RPMI8226 (cell line): Measurements from ENCODE around the gene MYO5A.

ENCODE experiments used
- DNase-seq: peaks from one replicate; pipeline ENCODE4 v3.0.0-alpha.2; 2015

The MYO5A gene

DNA sequence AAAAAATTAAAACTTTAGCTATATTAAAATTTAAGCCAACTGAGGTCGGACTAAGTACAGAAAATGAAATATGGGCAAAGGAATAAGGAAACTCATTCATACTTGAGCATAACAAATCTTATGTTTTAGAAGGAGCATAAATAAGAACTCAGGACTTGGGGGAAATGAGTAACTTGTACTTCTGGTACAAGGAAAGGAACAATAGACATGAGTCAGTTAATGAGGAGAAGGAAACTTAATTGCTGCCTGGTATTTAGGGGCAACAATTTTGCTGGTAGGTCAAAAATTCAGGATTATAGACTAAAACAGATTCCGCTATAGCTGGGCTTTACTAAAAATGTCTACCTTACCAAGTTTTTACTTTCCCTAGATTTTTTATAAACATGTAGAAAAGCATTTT, 113.1 kb downstream of the MYO5A start:
- DNase-seq, result no peak

- no peak for DNase-seq
These were observed 113.7 kb downstream of the MYO5A start for GRCh38 chr15:52414936-52415335.

- DNase-seq, result peak; percentile 33
These were observed 119.9 kb downstream of the MYO5A start for GRCh38 chr15:52408823-52409222.

DNA sequence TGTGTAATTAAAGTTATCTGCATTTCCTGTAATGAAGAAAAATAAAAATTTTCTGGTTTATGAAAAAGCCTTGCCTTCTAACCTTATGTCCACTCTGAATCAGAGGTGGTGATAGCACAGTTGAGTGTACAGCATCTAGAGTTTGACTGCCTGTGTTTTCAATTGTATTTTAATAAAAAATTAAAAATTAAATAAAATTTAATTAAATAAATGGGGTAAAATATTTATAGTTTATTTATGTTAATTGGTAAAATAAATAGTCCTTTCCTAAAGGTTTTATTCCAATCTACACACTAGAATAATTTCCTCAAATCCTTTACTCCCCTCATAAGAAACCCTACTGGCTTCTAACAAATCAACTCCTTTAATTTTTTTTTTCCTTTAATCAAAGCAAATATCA, 121.3 kb downstream of the MYO5A start:
- DNase-seq, result no peak

DNA sequence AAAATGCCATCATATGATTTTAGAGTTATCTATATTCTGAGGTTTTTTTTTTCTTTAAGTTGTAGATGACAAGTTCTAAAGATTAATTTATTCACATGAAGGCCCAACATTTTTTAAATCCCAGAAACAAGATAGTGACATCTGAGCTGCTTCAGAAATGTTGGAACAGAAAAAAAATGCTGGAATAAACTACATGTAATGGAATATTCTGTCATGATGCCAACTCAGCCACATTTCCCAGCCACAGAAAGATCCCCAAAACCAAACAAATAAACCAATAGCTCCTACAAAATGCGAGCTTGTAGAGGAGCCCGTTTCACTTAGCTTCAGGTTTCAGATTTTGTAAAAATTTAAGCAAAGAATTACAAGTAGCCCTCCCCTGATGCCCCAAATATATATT, 122.1 kb downstream of the MYO5A start:
- DNase-seq, result no peak

DNA sequence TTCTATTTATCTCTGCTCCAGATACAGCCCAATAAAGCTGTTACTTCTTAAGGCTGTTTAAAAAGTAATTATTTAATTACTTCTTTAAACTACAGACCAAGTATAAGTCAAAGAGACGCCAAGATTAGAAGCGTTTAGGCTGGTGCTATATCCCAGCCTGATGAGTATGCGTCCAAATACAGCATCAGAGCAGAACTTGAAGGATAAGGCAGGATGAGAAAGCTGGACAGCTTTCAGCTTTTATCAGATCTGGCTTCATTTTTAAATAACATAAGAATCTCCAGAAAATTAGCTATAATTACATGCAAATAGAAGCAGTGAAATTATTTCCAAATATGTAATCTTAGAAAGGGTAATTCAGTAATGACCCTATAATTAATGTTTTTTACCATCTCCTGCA, 122.8 kb downstream of the MYO5A start:
- DNase-seq, result no peak

GRCh38 chr15:52397118-52397517, 131.6 kb downstream of the MYO5A start:
- no peak for DNase-seq

GRCh38 chr15:52394118-52394517, 134.6 kb downstream of the MYO5A start:
- DNase-seq, result no peak

DNA sequence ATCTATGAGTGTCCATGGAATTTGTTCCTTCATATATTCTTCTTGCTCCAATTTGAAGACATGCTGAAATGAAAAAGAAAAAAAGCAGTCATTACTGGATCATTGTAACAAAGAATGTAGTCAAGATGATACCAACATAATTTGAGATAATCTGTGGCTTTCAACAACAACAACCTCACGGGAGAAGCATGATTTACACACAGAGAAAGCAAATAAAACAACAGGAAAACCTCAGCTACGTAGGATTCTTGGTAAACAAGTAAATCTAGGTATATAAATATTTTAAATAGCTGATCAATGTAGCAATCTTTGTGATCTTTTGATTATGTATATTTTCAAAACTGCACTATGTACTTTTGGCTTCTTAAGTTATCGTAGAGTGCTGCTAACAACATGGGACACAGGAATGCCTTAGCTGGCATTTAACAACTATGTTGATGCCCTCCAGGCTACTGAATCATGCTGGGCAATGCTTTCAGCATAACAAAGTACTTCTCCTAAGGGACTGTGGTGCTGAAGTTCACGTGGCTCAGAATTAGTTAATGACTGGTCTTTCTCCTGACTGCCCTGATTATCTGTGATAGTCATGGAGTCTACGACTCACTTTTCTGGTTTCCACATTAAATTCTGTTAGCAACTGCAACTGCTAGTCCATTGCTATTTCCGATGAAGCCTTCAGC, 136.5 kb downstream of the MYO5A start:
- no peak for DNase-seq

DNA sequence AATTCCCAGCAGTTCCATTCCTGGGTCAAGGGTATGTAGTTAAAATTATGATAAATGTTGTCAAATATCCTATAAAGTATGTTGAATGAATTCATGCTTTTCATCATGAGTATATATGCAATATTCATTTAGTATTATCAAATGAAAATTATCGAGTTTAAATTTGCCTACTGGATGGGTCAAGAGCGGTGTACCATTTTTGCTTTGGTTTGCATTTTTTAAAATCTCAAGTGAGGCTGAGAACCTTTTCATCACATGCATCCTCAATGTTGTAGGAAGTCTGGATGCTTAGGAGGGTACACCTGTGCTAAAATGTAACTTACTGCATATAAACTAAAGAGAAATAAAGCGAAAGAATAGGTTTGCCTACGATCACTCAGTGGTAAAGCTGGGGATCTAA, 137.6 kb downstream of the MYO5A start:
- DNase-seq, result no peak

- no peak for DNase-seq
These were observed 143.0 kb downstream of the MYO5A start for GRCh38 chr15:52385670-52386069.

- DNase-seq, result no peak
These were observed 145.5 kb downstream of the MYO5A start for GRCh38 chr15:52383100-52383588.

DNA sequence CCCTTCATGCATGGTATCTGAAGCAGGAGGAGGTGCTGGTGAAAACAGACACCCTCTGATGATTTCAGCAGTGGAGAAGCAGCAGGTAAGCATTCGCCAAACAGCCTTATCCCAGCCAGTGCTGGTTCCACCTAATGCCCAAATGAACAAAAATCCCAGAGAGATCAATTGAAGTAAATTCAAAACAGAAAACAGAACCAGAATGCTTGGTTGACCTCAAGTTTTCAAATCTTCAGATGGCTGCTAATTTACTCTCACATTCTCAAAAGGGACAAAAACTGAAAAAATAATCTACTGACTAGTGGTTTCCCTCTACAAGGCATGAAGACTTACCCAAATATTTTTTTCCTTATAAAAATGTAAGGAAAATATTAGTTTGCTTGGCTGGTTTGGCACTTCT, 146.0 kb downstream of the MYO5A start:
- no peak for DNase-seq

GRCh38 chr15:52379395-52380106, 149.1 kb downstream of the MYO5A start:
- no peak for DNase-seq

GRCh38 chr15:52378746-52379394, 149.8 kb downstream of the MYO5A start:
- DNase-seq, result no peak

- DNase-seq, result no peak
These were observed 158.7 kb downstream of the MYO5A start for GRCh38 chr15:52370010-52370409.

GRCh38 chr15:52369455-52369854, 159.2 kb downstream of the MYO5A start:
- no peak for DNase-seq

DNA sequence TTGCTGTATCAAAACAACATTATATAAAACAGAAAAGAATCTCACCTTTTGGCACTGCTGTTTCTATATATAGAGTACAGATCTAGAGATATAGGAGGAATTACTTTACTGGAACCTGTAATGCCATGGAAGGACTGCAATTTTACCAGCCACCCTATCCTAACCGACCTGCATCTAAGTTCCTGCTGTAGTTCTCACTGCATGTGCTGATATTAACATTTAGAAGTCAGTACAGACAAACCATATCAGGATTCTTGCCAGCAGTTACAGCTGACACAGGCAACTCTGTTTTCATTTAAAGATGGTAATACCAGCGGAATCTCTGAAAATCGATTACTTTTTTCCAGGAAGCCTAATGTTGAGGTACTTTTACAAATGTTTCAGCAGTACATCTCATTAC, 159.7 kb downstream of the MYO5A start:
- no peak for DNase-seq

GRCh38 chr15:52368402-52368801, 160.3 kb downstream of the MYO5A start:
- no peak for DNase-seq

- DNase-seq, result no peak
These were observed 166.2 kb downstream of the MYO5A start for GRCh38 chr15:52362497-52362896.

DNA sequence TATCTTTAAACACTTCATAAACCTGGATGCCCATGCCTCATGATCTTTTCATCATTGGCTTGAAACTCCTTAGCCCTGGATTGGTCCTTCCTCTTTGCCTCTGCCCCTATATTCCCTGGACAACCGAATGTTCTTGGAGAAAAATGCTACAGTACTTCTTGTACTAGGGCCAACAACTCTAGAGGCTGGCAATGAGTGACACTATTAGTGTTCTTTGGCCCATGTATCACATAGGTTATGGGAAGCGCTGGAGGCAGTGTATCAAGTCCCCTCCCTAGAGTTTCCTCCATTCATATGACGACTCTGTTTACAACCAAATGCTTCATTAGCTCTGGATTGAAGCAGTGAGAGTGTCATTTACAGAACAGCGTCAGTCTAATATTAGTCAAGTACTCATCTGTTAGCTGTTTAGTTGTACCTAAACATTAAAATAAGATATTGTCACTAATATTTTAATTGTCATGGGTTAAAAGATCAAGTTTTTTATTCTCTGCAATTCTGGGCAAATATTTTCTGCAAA, 166.6 kb downstream of the MYO5A start:
- DNase-seq, result no peak

DNA sequence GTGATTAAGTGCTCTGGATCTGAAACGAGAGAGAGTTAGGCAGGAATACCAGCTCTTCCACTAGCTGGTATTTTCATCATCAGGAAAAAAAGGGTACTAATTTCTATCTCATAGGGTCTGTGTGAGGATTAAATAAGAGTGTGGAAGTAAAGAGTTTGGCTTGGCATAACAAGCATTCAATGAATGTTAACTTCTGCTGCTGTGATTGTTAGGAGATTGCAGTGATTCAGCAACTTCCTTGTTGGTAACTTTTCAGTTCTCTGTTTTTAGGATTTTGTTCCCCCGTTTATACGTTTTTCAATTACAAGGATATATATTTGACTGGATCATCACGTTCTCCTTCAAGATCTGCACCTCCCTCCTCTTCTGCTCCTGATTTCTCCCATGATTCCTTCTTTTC, 167.2 kb downstream of the MYO5A start:
- DNase-seq, result no peak

DNA sequence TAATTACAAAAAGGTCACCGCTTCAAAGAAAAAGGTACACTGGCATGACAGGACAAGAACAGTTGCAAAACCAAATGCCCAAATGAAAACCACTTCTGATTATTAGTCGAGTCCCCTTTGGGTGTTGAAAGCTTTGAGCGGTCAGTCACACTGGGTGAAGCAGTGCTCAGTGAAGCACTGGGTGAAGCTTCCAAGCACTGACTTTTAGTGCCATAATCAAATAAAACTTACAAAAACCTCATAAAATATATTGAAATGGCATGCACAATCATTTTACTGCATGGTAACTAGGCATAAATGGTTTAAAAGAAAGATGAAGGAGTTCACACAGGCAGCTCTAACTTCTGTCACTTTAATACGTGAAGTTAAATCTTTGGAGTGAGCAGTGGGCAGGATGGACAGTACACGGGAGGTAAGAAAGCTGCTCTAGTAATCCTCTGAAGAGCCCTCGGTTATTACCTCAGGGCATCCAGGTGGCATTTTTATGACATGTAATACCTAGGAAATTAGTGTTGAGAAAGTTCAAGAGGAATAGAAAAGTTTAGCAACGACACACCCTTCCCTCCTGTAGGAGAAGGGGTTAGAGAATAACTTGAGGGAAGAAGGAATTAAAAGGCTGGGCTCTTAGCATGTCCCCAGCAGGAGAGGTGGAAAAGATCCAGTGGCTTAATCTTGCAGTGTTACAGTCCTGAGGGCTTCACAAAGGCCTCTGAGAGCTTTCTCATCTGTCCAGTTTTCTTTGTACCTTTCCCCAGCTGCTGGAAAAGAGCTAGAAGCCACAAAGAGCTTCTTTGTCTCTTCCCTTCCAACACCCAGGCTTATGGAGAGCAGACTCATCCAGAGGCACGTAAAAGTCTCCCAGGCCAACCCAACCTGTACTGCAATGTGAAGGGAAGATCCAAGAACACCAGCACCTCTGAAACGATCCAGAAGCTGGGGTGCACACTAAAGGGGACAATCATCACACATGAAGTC, 168.2 kb downstream of the MYO5A start:
- no peak for DNase-seq
